Measurements from ENCODE around the gene SCN7A.
"Not testable (repeated sequence)": the region's sequence is repeated elsewhere in the genome, so short reads cannot be mapped to it uniquely, and the experiment has no call there.

Gene SCN7A

DNA sequence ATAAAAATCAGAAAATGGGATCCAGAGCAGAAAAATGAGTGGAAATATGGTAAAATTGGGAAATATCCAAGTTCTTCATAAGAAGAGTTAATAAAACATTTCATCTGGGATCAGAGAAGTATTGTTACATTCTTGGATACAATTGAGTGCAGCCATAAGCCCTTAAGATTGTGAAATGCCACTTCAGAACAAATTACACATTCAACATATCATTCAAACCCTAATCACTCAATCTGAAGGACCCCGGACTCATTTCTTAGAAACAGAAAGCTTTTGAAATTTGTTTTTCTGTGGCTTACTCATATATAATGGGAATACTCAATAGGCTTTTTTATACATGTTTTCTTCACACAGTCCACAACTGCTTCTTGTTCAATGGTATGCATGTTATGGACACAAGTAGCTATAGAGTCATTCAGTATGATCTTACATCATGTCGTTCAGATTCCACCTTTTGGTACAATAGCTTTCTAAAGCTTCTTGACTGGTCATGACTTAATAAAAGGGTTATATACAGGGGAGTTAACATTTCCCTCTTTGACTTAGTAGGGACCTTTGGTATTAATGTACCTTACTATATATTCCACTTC lies 39.9 kb downstream of the SCN7A start:
- no peak for DNase-seq

DNA sequence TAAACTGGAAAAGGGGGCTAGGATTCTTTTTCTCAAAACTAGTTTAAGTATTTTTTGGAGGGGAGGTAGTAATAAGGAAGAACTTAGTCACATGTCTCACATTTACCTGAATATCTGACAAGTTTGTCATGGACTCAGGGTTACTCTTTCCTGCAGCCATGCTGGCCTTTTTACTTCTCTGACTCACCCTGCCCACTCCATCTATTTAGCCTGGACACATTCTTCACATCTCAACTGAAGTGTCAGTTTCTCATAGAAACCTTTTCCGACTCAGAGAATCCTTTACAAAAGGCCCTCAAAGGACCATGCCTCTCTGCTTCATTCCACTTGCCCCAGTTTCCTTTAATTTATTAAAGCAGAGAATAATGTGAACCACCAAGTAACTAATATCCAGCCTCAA lies 42.6 kb downstream of the SCN7A start:
- DNase-seq, result no peak

- DNase-seq, result no peak
These were observed 44.6 kb downstream of the SCN7A start for GRCh38 chr2:166449439-166449838.

DNA sequence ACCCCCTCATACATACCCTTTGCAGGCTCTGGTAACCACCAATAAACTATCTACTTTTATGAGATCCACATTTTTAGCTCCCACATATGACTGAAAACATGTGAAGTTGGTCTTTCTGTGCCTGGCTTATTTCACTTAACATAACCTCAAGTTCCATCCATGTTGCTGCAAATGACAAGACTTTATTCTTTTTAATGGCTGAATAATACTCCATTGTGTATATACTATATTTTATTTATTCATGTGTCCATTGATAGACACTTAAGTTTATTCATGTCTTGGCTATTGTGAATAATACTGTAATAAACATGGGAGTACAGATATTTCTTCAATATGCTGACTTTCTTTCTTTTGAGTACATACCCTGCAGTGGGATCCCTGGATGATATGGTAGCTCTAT lies 45.9 kb downstream of the SCN7A start:
- no peak for DNase-seq

GRCh38 chr2:166444306-166444705 lies 49.7 kb downstream of the SCN7A start:
- DNase-seq, result no peak

- DNase-seq, result no peak
These were observed 53.7 kb downstream of the SCN7A start for GRCh38 chr2:166440313-166440712.

GRCh38 chr2:166439078-166439477 lies 55.0 kb downstream of the SCN7A start:
- no peak for DNase-seq

GRCh38 chr2:166436976-166437375 lies 57.1 kb downstream of the SCN7A start:
- no peak for DNase-seq

DNA sequence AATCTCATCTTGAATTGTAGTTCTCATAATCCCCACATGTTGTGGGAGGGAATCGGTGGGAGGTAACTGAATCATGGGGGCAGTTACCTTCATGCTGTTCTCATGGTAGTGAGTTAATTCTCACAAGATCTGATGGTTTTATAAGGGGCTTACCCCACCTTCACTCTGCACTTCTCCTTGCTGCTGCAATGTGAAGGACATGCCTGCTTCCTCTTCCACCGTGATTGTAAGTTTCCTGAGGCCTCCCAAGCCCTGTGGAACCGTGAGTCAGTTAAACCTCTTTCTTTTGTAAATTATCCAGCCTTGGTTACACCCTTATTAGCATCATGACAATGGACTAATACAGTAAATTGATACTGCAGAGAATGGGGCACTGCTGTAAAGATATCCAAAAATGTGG lies 57.9 kb downstream of the SCN7A start:
- DNase-seq, result no peak

GRCh38 chr2:166434491-166434890 lies 59.6 kb downstream of the SCN7A start:
- DNase-seq, result no peak

DNA sequence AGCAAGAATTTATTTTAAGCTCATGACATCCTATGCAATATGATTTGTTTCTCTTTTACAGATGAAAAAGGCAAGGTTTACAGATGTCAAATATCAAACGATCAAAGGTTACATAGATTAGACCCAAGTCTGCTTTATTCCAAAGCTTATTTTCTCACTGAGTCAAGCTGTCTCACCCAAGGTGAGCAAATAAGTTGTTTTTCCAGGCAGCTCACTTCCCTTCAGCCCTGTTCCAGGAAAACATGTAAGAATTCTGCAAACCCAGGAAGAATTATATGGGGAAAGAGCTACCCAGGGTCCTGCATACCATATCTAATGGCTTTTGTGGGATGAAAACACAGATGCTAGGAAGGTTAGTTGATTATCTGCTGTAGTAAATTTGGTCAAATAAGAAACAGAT lies 60.6 kb downstream of the SCN7A start:
- DNase-seq, result no peak

DNA sequence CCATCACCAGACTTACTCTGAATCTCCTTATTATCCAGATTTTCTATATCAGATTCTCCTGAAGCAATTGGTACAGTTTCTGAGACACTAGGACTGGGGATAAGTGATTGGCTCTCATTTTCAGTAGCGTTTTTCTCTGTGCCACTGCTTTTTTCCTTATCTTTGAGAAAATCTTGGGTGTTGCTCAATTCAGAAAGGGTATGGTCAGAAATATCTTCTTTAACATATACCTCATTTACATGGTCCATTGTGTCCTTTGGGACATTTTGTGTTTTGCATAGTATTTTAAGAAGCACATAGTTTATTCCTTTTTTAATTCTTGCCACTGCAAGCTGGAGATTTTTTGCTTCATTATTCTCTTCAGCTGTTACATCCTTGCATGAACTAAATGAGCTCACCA lies 61.7 kb downstream of the SCN7A start:
- DNase-seq, result no peak

GRCh38 chr2:166424841-166425240 lies 69.2 kb downstream of the SCN7A start:
- no peak for DNase-seq

- DNase-seq, result no peak
These were observed 74.5 kb downstream of the SCN7A start for GRCh38 chr2:166419616-166419934.

DNA sequence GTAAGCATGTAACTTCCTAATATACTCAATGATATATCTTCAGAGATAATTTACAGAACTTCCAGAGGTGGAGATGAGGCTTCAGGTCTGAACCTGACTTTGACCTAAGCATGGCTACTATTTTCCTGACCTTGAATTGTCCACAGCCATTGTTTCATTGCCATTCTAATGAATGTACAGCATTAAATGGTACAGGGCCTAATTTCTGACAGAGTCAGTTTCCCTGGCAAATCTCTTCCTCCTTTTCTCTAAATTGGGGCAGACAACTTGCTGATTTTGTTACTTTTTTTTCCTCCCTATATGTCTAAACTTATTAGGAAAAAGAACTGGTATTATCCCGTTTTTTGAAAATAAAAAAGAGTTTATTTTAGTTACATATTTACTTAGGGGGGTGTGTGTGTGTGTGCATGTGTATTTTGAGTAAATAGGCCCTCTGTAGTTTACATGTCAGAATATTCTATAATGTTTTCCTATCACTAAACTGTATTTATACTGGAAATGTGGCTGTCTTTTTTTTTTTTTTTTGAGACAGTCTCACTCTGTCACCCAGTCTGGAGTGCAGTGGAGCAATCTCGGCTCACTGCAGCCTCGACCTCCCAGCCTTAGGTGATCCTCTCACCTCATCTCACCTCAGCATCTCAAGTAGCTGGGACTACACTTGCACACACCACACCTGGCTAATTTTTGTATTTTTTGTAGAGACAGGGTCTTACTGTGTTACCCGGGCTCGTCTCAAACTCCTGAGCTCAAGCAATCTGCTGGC lies 75.0 kb downstream of the SCN7A start:
- no peak for DNase-seq

DNA sequence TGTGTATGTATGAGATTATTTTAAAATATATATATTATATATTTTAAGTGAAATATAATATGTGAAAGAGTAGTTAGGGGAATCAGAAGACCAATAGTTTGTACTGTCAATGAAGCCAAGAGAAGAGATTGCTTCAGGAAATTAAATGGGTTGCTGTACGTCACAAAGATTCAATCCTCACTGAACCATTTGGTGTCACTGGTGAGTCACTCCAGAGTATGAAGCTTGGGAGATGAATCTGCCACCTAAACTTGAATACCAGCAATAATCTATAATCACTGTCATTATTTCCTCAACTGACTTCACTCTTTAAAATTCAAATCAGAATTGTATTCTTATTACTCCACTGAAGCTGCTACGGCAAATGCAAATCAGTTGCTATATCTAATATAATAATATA lies 76.4 kb downstream of the SCN7A start:
- DNase-seq, result no peak

GRCh38 chr2:166413255-166413654 lies 80.8 kb downstream of the SCN7A start:
- DNase-seq, result no peak

DNA sequence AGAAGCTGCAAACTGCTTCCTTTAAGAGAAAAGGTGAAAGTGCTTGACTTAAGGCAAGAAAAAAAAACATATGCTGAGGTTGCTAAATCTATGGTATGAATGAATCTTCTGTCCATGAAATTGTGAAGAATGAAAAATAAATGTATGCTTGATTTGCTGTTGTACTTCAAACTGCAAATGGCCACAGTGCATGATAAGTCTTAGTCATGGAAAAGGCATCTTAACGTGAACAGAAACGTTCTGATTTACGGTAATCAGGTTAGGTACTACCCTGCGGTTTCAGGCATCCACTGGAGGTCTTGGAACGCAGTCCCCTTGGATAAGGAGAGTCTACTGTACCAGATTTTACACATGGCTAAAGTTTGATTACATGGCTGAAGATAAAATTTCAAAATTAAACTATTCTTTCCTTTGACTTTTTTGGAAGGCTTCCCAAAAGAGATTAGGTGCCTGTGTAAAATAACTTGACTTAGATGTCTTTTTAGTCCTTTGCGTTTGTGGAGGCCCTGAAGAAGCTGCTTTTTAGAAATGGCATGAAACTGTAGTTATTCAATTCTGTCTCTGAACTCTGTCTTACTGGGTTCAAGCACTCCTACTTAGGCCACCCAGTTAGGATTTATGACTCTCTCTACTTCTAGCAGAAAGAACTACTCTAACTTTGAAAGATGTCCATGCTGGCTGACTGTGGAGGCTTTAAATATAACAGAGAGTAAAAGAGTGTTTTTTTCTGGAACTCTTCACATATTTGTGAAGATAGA lies 82.4 kb downstream of the SCN7A start:
- no peak for DNase-seq

DNA sequence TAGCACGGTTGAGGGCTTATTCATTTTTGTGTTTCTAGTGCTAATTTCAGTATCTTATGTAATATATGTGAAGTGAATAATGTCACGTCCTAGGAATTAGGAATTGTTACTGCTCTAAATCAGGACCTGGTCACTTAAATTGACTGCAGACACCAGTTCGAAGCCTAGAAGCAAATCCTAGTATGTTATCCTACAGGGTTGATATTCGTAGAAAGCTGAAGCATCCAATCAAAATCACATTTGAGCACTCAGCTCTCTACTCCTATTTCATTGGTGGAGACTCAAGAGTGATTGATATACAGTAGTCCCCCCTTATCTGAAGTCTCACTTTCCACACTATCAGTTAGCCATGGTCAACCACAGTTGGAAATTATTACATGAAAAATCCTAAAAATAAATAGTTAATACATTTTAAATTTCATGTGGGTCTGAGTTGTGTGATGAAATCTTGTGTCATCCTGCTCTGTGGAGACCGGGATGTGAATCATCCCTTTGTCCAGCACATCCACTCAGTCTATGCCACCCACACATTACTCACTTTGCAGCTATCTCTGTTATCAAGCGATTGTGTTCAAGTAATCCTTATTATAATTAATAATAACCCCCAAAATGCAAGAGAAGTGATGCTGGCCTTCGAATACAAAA lies 83.1 kb downstream of the SCN7A start:
- DNase-seq, result peak in 1 of 56 donors; percentile 1

DNA sequence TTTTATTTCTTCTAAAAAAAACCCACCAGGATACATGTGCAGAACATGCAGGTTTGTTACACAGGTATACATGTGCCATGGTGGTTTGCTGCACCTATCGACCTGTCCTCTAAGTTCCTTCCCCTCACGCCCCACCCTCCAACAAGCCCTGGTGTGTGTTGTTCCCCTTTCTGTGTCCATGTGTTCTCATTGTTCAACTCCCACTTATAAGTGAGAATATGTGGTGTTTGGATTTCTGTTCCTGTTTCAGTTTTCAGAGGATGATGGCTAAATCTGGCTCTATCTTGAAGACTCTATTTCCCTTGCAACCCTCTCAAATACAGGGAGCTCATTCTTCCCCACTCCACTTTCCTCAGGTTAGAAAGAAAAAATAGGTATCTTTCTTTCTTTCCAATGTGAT lies 86.3 kb downstream of the SCN7A start:
- DNase-seq, result not testable (repeated sequence)

GRCh38 chr2:166406374-166406773 lies 87.7 kb downstream of the SCN7A start:
- DNase-seq, result no peak

- DNase-seq, result no peak
These were observed 88.5 kb downstream of the SCN7A start for GRCh38 chr2:166405569-166405926.

All from amygdala (tissue), 56 donors.